NT2/D1 (cell line): Measurements from ENCODE around the gene TDRD6.

Experiments used
- SUZ12 ChIP-seq: IDR thresholded peaks from 2 replicates; pipeline ENCODE4 v1.6.1; 2011; ENCODE audit not compliant: insufficient read length, insufficient read depth; ENCODE audit errors: extremely low read depth
- ZNF274 ChIP-seq: IDR thresholded peaks from 2 replicates; pipeline ENCODE4 v1.6.1; 2011; ENCODE audit warnings: mild to moderate bottlenecking, low read depth, low read length

DNA sequence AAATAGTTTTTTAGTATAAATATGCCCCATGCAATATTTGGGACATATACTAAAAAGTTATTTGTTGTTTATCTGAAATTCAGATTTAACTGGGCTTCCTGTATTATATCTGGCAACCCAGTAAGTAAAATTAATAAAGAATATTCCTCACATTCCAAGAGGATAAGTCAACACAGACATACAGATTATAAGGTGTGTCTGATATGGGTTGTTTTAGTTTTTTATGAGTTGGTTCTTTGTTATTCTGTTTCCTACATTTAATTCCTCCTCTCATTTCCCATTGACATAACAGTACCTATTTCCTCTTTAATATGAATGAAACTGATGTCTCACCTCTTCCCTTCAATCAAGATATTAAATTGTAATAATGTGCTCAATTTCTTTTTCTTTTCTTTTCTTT, 49.2 kb downstream of the TDRD6 start:
- no peak for TF ChIP-seq SUZ12
- TF ChIP-seq ZNF274: no peak
